Ovary (tissue), 9 donors: ENCODE measurements around the gene MN1. TPM values are rescaled to one million over a fixed set of nuclear protein-coding genes. Genes with fewer than 3 reads are reported as not detected.

ENCODE experiments used
- DNase-seq, 5 donors: peaks; one replicate each; pipeline ENCODE4 v3.0.0-alpha.2; 2019 to 2020
- H3K27ac ChIP-seq, 2 donors: fragments of 200-600 bp; one replicate each; pipeline versions ENCODE4 v1.5.1 to v1.8.0; 2019 to 2022
- H3K27me3 ChIP-seq: fragments of 200-600 bp; one replicate; pipeline ENCODE4 v1.8.0; 2022
- H3K36me3 ChIP-seq: fragments of 200-600 bp; sonication (generic); one replicate; pipeline ENCODE4 v1.5.1; 2019
- H3K4me1 ChIP-seq: one replicate; pipeline ENCODE4 v1.8.1; 2013; ENCODE audit warnings: mild to moderate bottlenecking, moderate library complexity; ENCODE audit not compliant: insufficient read depth
- H3K4me3 ChIP-seq: fragments of 200-600 bp; sonication (generic); one replicate; pipeline ENCODE4 v1.5.1; 2017
- H3K9me3 ChIP-seq, 2 donors: fragments of 200-600 bp in 1 of 2; sonication (generic) in 1 of 2; one replicate each; pipeline versions ENCODE4 v1.5.1 to v1.8.1; 2013 to 2019; ENCODE audit warnings: mild to moderate bottlenecking in 1 of 2, moderate library complexity in 1 of 2
- CTCF ChIP-seq, 3 donors: fragments of 450-650 bp in 2 of 3; fragments of 200-600 bp in 1 of 3; IDR thresholded peaks; one replicate each; pipeline versions ENCODE4 v1.5.1 to v1.8.0; 2016 to 2022; ENCODE audit warnings: antibody characterized with exemption in 3 of 3, mild to moderate bottlenecking in 1 of 3
- EP300 ChIP-seq: sonication (generic); formaldehyde crosslinking; IDR thresholded peaks from one replicate; pipeline ENCODE4 v1.6.1; 2017; ENCODE audit warnings: antibody characterized with exemption
- POLR2A ChIP-seq: fragments of 450-650 bp; IDR thresholded peaks from one replicate; pipeline ENCODE4 v1.6.1; 2017; ENCODE audit warnings: antibody characterized with exemption, mild to moderate bottlenecking, moderate library complexity
- WGBS, 3 donors: extraction: QIAGEN DNeasy Blood & Tissue Kit in 1 of 3; methylation state at CpG; one replicate each; pipeline versions ENCODE4 v1.1.5 to v1.1.7; 2013 to 2017; 5-methylcytosine and 5-hydroxymethylcytosine counted together
- intact Hi-C, 4 donors: fragments of 100-400 bp; cut with DNase I; formaldehyde crosslinking; loops; one replicate each; pipeline versions ENCODE4 v1.11.0 to v1.15.1; 2022 to 2023
- polyA plus RNA-seq, 2 donors: library from polyadenylated mRNA; stranded (reverse); fragments of 200-250 nt in 1 of 2; fragments of 350-450 nt in 1 of 2; fragmentation: Illumina TruSeq in 1 of 2; extraction: RNeasy Lipid Tissue Mini Kit (QIAGEN cat#74804) in 1 of 2; gene quantifications; one replicate each; pipeline ENCODE4 v1.2.3, GENCODE V29; 2013 to 2014
- total RNA-seq, 7 donors: library from RNA; depleted of rRNA in 2 of 7; stranded (reverse); fragments of >200 nt in 2 of 7; fragmentation: NEBNext Ultra II Directional in 3 of 7; extraction: Animal tissue kit (Norgen Biotek cat#: 25700) in 3 of 7; gene quantifications; one replicate each; pipeline versions ENCODE4 v1.1.0 to v1.2.4, GENCODE V29; 2016 to 2023
- donor health status: DM: no; HTN: no; CAD: no; lungs with moderate emphysema.
- donor health status: DM: no; HTN: no; CAD: no.
- donor health status: Bipolar disorder and iron deficiency.
- donor health status: DM: yes; HTN: yes; CAD: no.
- donor health status: DM: no; HTN: no; CAD: no.
- donor health status: DM: yes; HTN: yes; CAD: no.

MN1 gene
- total and polyA plus RNA-seq, 9 donors = 6.7 to 33.5 (median 13.4) TPM

GRCh38 chr22:27782088-27782487 is 19.5 kb downstream of the MN1 start:
- WGBS, 3 donors = 82 to 90% (median 90%) methylated on average over 13 of the region's 13 CpGs
- H3K27ac ChIP-seq = no peak overlapping the region
- H3K4me3 ChIP-seq = no peak overlapping the region
- no peaks in the 10 kb centered on the region for H3K36me3 ChIP-seq
- no peak for TF ChIP-seq CTCF (IDR thresholded peaks at IDR 0.05)
- TF ChIP-seq EP300 = no peak
- TF ChIP-seq POLR2A = no peak
- H3K27me3 ChIP-seq = no peaks in the 10 kb centered on the region
- no peaks in the 10 kb centered on the region for H3K9me3 ChIP-seq
- intact Hi-C loops = no loop called here
- DNase-seq = no peak
- peaks cover 8% of the 10 kb centered on the region for H3K4me1 ChIP-seq

- H3K4me1 ChIP-seq = peaks cover 13% of the 10 kb centered on the region
- H3K36me3 ChIP-seq = no peaks in the 10 kb centered on the region
- DNase-seq = no peak
- TF ChIP-seq EP300 (no peak), POLR2A (no peak), CTCF (IDR thresholded peaks at IDR 0.05) (no peak)
- 51 to 59% (median 56%) methylated on average over 9 of the region's 9 CpGs for WGBS, 3 donors
- no peak overlapping the region for H3K27ac ChIP-seq
- no peaks in the 10 kb centered on the region for H3K9me3 ChIP-seq
- intact Hi-C loops = no loop called here
- no peaks in the 10 kb centered on the region for H3K27me3 ChIP-seq
- no peak overlapping the region for H3K4me3 ChIP-seq
Measured at GRCh38 chr22:27780161-27780575, 21.4 kb downstream of the MN1 start.

- peaks cover 13% of the 10 kb centered on the region for H3K4me1 ChIP-seq
Measured at GRCh38 chr22:27779643-27780042, 21.9 kb downstream of the MN1 start.

GRCh38 chr22:27778294-27779090 is 23.1 kb downstream of the MN1 start:
- 61 to 67% (median 66%) methylated on average over 24 of the region's 24 CpGs for WGBS, 3 donors
- no peaks in the 10 kb centered on the region for H3K9me3 ChIP-seq
- intact Hi-C loops = no loop called here
- DNase-seq = peak in 1 of 5 donors; percentile 51
- no peak overlapping the region for H3K27ac ChIP-seq
- no peak for TF ChIP-seq EP300
- no peak for TF ChIP-seq POLR2A
- no peak for TF ChIP-seq CTCF (IDR thresholded peaks at IDR 0.05)
- peaks cover 6% of the 10 kb centered on the region for H3K4me1 ChIP-seq
- no peak overlapping the region for H3K4me3 ChIP-seq
- no peaks in the 10 kb centered on the region for H3K27me3 ChIP-seq
- H3K36me3 ChIP-seq = no peaks in the 10 kb centered on the region

More at GRCh38 chr22:27779643-27780042, 21.9 kb downstream of the MN1 start:
- TF ChIP-seq CTCF (IDR thresholded peaks at IDR 0.05) (no peak), POLR2A (no peak), EP300 (no peak)
- intact Hi-C loops = no loop called here
- no peak for DNase-seq
- Histone ChIP-seq H3K9me3 (no peaks in the 10 kb centered on the region), H3K36me3 (no peaks in the 10 kb centered on the region), H3K4me3 (no peak overlapping the region), H3K27ac (no peak overlapping the region), H3K27me3 (no peaks in the 10 kb centered on the region)
- 34 to 43% (median 43%) methylated on average over 3 of the region's 3 CpGs for WGBS, 3 donors
